ENCODE measurements around the gene TMEM63A.
"Not testable (repeated sequence)": the region's sequence is repeated elsewhere in the genome, so short reads cannot be mapped to it uniquely, and the experiment has no call there.

Gene TMEM63A

DNA sequence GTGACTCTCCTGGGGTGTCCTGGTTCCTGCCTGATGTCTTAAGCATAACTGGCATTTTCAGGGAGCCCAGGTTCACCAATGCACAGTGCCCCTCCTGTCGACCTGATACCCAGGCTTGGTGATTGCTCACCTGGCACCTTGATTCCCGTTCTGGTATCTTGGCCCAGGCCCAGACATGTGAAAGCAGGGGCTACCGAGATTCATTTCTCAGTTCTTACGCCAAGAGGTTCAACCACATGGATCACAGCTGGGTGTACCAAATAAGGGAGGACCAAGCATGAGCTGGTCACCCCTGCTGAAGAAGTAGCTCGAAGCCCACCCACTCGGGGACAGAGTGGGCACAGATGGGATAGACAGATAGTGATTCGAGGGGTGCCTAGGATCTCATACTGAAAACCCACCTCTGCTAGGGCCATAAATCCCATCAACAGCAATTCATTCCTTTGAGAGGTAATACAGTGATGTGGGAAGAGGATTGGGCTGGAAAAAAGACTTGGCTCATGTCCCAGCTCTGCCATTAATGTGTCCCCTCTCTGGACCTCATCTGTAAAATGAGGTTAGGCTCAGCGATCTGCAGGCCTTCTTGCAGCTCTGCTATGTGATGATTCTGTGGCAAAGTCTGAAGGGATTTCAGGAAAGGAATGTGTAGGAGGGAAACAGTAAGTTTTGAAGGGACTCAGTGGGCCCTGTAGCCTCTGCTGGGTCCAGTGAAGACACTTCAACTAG is 69.5 kb downstream of the TMEM63A start:
- Histone ChIP-seq H3K9me3 (ENCODE audit: control insufficient read depth, low read length) (no peaks in the 10 kb centered on the region), H3K27ac (ENCODE audit: insufficient read depth, low read depth, low read length, poor library complexity, severe bottlenecking) (no peak overlapping the region), H3K4me1 (ENCODE audit: control insufficient read depth, insufficient read depth, low read length) (peaks cover 21% of the 10 kb centered on the region), H3K27me3 (ENCODE audit: control insufficient read depth, insufficient read depth, low read length, poor library complexity, severe bottlenecking) (peaks cover 15% of the 10 kb centered on the region), H3K4me3 (ENCODE audit: insufficient read depth, low read depth, low read length) (no peak overlapping the region), H3K36me3 (ENCODE audit: control insufficient read depth, insufficient read depth, low read length) (no peaks in the 10 kb centered on the region)
- 95 to 96% methylated on average over 8 of the region's 8 CpGs for WGBS, 2 experiments

DNA sequence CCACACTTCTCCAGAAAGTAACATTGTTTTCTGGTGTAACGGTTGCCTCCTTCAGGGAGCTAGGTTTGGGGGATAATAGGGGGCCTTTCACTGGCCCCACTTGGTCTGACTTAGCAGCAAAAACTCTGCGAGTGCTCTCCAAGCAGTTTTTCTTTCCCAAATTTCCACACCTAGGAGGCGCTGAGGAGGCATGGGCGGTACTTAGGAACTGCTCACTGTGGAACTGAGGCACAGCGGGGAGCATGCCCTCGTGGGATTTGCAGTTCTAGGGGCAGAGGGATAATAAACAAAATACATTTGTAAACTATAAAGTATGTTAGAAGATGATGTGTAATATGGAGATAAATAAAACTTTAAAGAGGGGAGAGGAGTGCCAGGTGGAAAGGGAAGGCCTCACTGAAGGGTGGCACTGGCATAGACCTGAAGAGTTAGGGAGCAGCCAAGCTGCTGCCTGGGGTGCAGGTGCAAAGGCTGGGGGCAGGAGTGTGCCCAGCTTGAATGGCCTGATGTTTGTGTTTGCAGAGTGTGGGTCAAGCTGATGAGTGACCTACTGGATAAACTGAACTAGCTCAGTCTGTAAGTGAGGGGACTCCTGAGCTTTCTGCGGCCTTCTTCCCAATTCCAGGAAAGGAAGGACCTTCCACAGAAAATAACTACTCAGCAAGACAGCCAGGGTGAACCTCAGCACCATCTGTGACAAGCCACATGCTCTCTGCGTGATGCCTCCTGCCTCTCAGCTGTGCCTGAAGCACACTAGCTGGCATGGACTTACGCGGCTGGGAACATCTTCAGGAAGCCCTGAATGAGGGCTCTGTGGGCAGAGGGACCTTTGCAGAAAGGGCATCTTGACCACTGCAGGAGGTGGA is 70.3 kb downstream of the TMEM63A start:
- H3K27me3 ChIP-seq (ENCODE audit: control insufficient read depth, insufficient read depth, low read length, poor library complexity, severe bottlenecking) = peaks cover 15% of the 10 kb centered on the region
- H3K4me1 ChIP-seq (ENCODE audit: control insufficient read depth, insufficient read depth, low read length) = peaks cover 13% of the 10 kb centered on the region
- WGBS, 2 experiments = 56% methylated on average over 10 of the region's 10 CpGs
- no peaks in the 10 kb centered on the region for H3K36me3 ChIP-seq (ENCODE audit: control insufficient read depth, insufficient read depth, low read length)
- no peak overlapping the region for H3K4me3 ChIP-seq (ENCODE audit: insufficient read depth, low read depth, low read length)
- H3K27ac ChIP-seq (ENCODE audit: insufficient read depth, low read depth, low read length, poor library complexity, severe bottlenecking) = no peak overlapping the region
- H3K9me3 ChIP-seq (ENCODE audit: control insufficient read depth, low read length) = no peaks in the 10 kb centered on the region

- 5% methylated on average over 29 of the region's 29 CpGs for WGBS, 2 experiments
- not testable (repeated sequence) for H3K27ac ChIP-seq (ENCODE audit: insufficient read depth, low read depth, low read length, poor library complexity, severe bottlenecking)
These were observed 71.3 kb downstream of the TMEM63A start for GRCh38 chr1:225810579-225811538.

DNA sequence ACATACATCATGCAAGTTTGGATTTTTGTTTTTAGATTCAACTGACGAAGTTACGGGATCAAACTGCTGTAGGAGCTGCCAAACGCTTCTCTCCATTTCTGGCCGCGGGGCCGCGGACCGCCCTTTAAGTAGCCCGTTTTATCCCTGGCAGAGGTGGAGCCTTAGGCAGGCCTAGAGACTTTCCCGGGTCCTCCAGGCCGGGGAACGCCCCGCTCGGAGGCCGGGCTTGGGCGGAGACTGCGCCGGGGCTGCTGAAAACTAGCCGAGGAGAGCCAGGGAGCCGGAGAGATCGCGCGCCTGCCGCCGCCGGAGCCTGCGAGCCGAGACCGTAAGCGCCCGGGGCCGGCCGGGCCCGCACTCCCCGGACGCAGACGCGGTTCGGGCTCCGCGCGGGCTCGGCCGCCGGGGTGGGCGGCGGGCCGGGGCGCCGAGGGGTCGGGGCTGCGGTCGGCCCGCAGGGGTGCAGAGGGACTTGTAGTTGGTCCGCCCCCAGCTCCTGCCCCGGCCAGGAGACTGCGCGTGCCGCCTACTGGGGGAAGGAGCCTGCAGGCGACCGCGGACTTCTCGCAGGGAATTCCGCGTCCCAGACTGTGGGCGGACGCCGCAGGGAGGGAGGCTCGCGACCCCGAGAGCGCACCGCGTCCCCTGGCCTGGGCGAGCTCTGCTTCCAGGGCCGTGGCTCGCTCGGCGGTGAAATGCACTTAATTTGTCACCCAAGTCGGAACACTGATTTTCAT is 72.2 kb downstream of the TMEM63A start, which contains the start of gene EPHX1:
Gene EPHX1, plus strand, starts transcription at position 283 of the 737 bp plus-strand sequence. CDS start 18,606 bp downstream, outside the sequence.
- peak within 1 kb of the TSS; percentile 39 for H3K4me3 ChIP-seq (ENCODE audit: insufficient read depth, low read depth, low read length)
- peaks cover 10% of the 10 kb centered on the region for H3K4me1 ChIP-seq (ENCODE audit: control insufficient read depth, insufficient read depth, low read length)
- H3K9me3 ChIP-seq (ENCODE audit: control insufficient read depth, low read length) = no peaks in the 10 kb centered on the region
- WGBS, 2 experiments = 1% methylated on average over 80 of the region's 80 CpGs
- H3K27me3 ChIP-seq (ENCODE audit: control insufficient read depth, insufficient read depth, low read length, poor library complexity, severe bottlenecking) = peaks cover 15% of the 10 kb centered on the region
- H3K36me3 ChIP-seq (ENCODE audit: control insufficient read depth, insufficient read depth, low read length) = no peaks in the 10 kb centered on the region
- no peak within 1 kb of the TSS for H3K27ac ChIP-seq (ENCODE audit: insufficient read depth, low read depth, low read length, poor library complexity, severe bottlenecking)

More at GRCh38 chr1:225810579-225811538, 71.3 kb downstream of the TMEM63A start:
- H3K4me3 ChIP-seq (ENCODE audit: insufficient read depth, low read depth, low read length) = peak overlapping the region; percentile 39
- H3K27me3 ChIP-seq (ENCODE audit: control insufficient read depth, insufficient read depth, low read length, poor library complexity, severe bottlenecking) = peaks cover 15% of the 10 kb centered on the region
- H3K4me1 ChIP-seq (ENCODE audit: control insufficient read depth, insufficient read depth, low read length); H3K9me3 ChIP-seq (ENCODE audit: control insufficient read depth, low read length); H3K36me3 ChIP-seq (ENCODE audit: control insufficient read depth, insufficient read depth, low read length): not testable (repeated sequence)

- Histone ChIP-seq H3K27me3 (ENCODE audit: control insufficient read depth, insufficient read depth, low read length, poor library complexity, severe bottlenecking) (peaks cover 15% of the 10 kb centered on the region), H3K9me3 (ENCODE audit: control insufficient read depth, low read length) (no peaks in the 10 kb centered on the region), H3K36me3 (ENCODE audit: control insufficient read depth, insufficient read depth, low read length) (no peaks in the 10 kb centered on the region), H3K4me3 (ENCODE audit: insufficient read depth, low read depth, low read length) (no peak overlapping the region), H3K4me1 (ENCODE audit: control insufficient read depth, insufficient read depth, low read length) (peaks cover 3% of the 10 kb centered on the region), H3K27ac (ENCODE audit: insufficient read depth, low read depth, low read length, poor library complexity, severe bottlenecking) (no peak overlapping the region)
- WGBS, 2 experiments = 72 to 81% methylated on average over 4 to 5 of the region's 5 CpGs
These were observed 74.0 kb downstream of the TMEM63A start for GRCh38 chr1:225808136-225808535.

- not testable (repeated sequence) for H3K36me3 ChIP-seq (ENCODE audit: control insufficient read depth, insufficient read depth, low read length); H3K9me3 ChIP-seq (ENCODE audit: control insufficient read depth, low read length); H3K4me3 ChIP-seq (ENCODE audit: insufficient read depth, low read depth, low read length); H3K27ac ChIP-seq (ENCODE audit: insufficient read depth, low read depth, low read length, poor library complexity, severe bottlenecking); H3K4me1 ChIP-seq (ENCODE audit: control insufficient read depth, insufficient read depth, low read length)
- WGBS, 2 experiments = 94 to 96% methylated on average over 3 of the region's 3 CpGs
- H3K27me3 ChIP-seq (ENCODE audit: control insufficient read depth, insufficient read depth, low read length, poor library complexity, severe bottlenecking) = peaks cover 15% of the 10 kb centered on the region
These were observed 75.4 kb downstream of the TMEM63A start for GRCh38 chr1:225806736-225807135.

GRCh38 chr1:225806249-225806648 is 75.9 kb downstream of the TMEM63A start:
- no peak overlapping the region for H3K27ac ChIP-seq (ENCODE audit: insufficient read depth, low read depth, low read length, poor library complexity, severe bottlenecking)
- no peaks in the 10 kb centered on the region for H3K9me3 ChIP-seq (ENCODE audit: control insufficient read depth, low read length)
- WGBS, 2 experiments = 100% methylated on average over 1 of the region's 1 CpG
- peaks cover 11% of the 10 kb centered on the region for H3K27me3 ChIP-seq (ENCODE audit: control insufficient read depth, insufficient read depth, low read length, poor library complexity, severe bottlenecking)
- peaks cover 3% of the 10 kb centered on the region for H3K4me1 ChIP-seq (ENCODE audit: control insufficient read depth, insufficient read depth, low read length)
- no peak overlapping the region for H3K4me3 ChIP-seq (ENCODE audit: insufficient read depth, low read depth, low read length)
- no peaks in the 10 kb centered on the region for H3K36me3 ChIP-seq (ENCODE audit: control insufficient read depth, insufficient read depth, low read length)

- H3K27me3 ChIP-seq (ENCODE audit: control insufficient read depth, insufficient read depth, low read length, poor library complexity, severe bottlenecking); H3K4me3 ChIP-seq (ENCODE audit: insufficient read depth, low read depth, low read length); H3K9me3 ChIP-seq (ENCODE audit: control insufficient read depth, low read length); H3K36me3 ChIP-seq (ENCODE audit: control insufficient read depth, insufficient read depth, low read length); H3K4me1 ChIP-seq (ENCODE audit: control insufficient read depth, insufficient read depth, low read length); H3K27ac ChIP-seq (ENCODE audit: insufficient read depth, low read depth, low read length, poor library complexity, severe bottlenecking): not testable (repeated sequence)
- 94 to 96% methylated on average over 7 of the region's 7 CpGs for WGBS, 2 experiments
These were observed 81.0 kb downstream of the TMEM63A start for GRCh38 chr1:225801146-225801545.

DNA sequence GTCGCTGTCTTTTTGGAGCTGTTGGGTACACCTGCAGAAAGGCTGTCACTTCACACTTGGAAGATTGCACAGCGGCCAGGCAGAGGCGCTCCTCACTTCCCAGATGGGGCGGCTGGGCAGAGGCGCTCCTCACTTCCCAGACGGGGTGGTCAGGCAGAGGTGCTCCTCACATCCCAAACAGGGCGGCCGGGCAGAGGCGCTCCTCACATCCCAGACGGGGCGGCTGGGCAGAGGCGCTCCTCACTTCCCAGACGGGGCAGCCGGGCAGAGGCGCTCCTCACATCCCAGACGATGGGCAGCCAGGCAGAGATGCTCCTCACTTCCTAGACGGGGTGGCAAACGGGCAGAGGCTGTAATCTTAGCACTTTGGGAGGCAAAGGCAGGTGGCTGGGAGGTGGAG is 86.1 kb downstream of the TMEM63A start:
- 96 to 98% methylated on average over 18 of the region's 18 CpGs for WGBS, 2 experiments
- not testable (repeated sequence) for H3K4me3 ChIP-seq (ENCODE audit: insufficient read depth, low read depth, low read length); H3K9me3 ChIP-seq (ENCODE audit: control insufficient read depth, low read length); H3K27ac ChIP-seq (ENCODE audit: insufficient read depth, low read depth, low read length, poor library complexity, severe bottlenecking); H3K27me3 ChIP-seq (ENCODE audit: control insufficient read depth, insufficient read depth, low read length, poor library complexity, severe bottlenecking); H3K4me1 ChIP-seq (ENCODE audit: control insufficient read depth, insufficient read depth, low read length)
- peaks cover 24% of the 10 kb centered on the region for H3K36me3 ChIP-seq (ENCODE audit: control insufficient read depth, insufficient read depth, low read length)

Measured in ectodermal cell (in vitro differentiated cells).